Lower leg skin (tissue), 4 donors: ENCODE data around the gene FOXO4. TPM values are rescaled to one million over a fixed set of nuclear protein-coding genes. Genes with fewer than 3 reads are reported as not detected.

Experiments
- DNase-seq, 2 donors: peaks; one replicate each; pipeline ENCODE4 v3.0.0-alpha.2; 2019; ENCODE audit warnings: low spot score in 2 of 2
- H3K4me3 ChIP-seq: fragments of 200-600 bp; sonication (generic); 2 replicates; pipeline ENCODE4 v1.5.1; 2017; ENCODE audit warnings: mild to moderate bottlenecking, low read depth; ENCODE audit not compliant: poor library complexity, severe bottlenecking
- CTCF ChIP-seq, 3 donors: fragments of 450-650 bp; IDR thresholded peaks; one replicate each; pipeline ENCODE4 v1.5.1; 2016; ENCODE audit warnings: antibody characterized with exemption in 3 of 3, mild to moderate bottlenecking in 3 of 3, moderate library complexity in 2 of 3
- POLR2A ChIP-seq, 2 donors: fragments of 450-650 bp; IDR thresholded peaks; one replicate each; pipeline ENCODE4 v1.6.1; 2016 to 2017; ENCODE audit warnings: antibody characterized with exemption in 2 of 2, mild to moderate bottlenecking in 1 of 2, moderate library complexity in 1 of 2
- WGBS, 2 donors: methylation state at CpG; one replicate each; pipeline ENCODE4 v1.1.5; 2018; 5-methylcytosine and 5-hydroxymethylcytosine counted together
- intact Hi-C: fragments of 100-400 bp; cut with DNase I; formaldehyde crosslinking; loops from one replicate; pipeline ENCODE4 v1.15.0; 2023; ENCODE audit warnings: low total_unique reads
- total RNA-seq, 4 donors: library from RNA; depleted of rRNA; stranded (reverse); fragments of >200 nt; gene quantifications; one replicate each; pipeline ENCODE4 v1.1.0, GENCODE V29; 2016

The FOXO4 gene
- total RNA-seq, 4 donors from 2014 or later = 17.7 to 29.9 (median 23.3) TPM

GRCh38 chrX:71099736-71100135, 4.1 kb downstream of the FOXO4 start:
- TF ChIP-seq POLR2A (IDR thresholded peaks at IDR 0.05) (no peak), CTCF (IDR thresholded peaks at IDR 0.05) (no peak)
- intact Hi-C loops = loop anchor here (2.0 kb wide), 1 partner anchor 209 kb away; no protein-coding TSS in a partner anchor
- 62 to 80% methylated on average over 4 of the region's 4 CpGs for WGBS, 2 donors
- no peak overlapping the region for H3K4me3 ChIP-seq
- peak in 1 of 2 donors; percentile 18 for DNase-seq

DNA sequence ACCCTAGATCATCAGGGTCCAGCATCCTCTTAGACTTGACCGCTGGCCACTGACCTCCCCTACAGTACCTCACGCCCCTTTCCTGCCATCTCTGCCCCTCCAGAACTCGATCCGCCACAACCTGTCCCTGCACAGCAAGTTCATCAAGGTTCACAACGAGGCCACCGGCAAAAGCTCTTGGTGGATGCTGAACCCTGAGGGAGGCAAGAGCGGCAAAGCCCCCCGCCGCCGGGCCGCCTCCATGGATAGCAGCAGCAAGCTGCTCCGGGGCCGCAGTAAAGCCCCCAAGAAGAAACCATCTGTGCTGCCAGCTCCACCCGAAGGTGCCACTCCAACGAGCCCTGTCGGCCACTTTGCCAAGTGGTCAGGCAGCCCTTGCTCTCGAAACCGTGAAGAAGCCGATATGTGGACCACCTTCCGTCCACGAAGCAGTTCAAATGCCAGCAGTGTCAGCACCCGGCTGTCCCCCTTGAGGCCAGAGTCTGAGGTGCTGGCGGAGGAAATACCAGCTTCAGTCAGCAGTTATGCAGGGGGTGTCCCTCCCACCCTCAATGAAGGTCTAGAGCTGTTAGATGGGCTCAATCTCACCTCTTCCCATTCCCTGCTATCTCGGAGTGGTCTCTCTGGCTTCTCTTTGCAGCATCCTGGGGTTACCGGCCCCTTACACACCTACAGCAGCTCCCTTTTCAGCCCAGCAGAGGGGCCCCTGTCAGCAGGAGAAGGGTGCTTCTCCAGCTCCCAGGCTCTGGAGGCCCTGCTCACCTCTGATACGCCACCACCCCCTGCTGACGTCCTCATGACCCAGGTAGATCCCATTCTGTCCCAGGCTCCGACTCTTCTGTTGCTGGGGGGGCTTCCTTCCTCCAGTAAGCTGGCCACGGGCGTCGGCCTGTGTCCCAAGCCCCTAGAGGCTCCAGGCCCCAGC, 5.2 kb downstream of the FOXO4 start:
- no peak overlapping the region for H3K4me3 ChIP-seq
- no peak for DNase-seq
- WGBS, 2 donors = 71 to 76% methylated on average over 18 to 28 of the region's 31 CpGs
- no peak for TF ChIP-seq POLR2A (IDR thresholded peaks at IDR 0.05)
- TF ChIP-seq CTCF (IDR thresholded peaks at IDR 0.05) = no peak
- intact Hi-C loops = loop anchor here (2.0 kb wide), 1 partner anchor 208 kb away; no protein-coding TSS in a partner anchor

DNA sequence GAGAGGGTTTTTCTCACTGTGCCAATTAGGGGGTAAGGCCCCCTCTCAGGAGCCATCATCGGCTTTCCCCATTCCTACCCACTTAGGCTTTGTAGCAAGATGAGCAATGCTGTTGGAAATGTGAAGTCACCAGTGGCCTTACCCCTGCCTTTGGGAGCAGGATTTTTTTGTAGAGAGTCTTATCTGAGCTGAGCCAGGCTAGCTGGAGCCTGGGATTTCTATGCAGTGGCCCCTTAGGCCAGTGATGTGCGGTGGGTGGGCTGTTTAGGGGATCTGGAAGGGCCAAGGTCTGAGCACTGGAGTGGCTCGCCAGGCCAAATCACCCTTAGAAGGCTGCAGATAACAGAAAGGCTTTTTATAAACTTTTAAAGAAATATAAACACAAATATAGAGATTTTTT, 6.6 kb downstream of the FOXO4 start:
- WGBS, 2 donors = 60 to 71% methylated on average over 2 to 3 of the region's 3 CpGs
- no peak overlapping the region for H3K4me3 ChIP-seq
- no peak for TF ChIP-seq POLR2A (IDR thresholded peaks at IDR 0.05)
- TF ChIP-seq CTCF (IDR thresholded peaks at IDR 0.05) = no peak
- no peak for DNase-seq
- intact Hi-C loops = no loop called here

DNA sequence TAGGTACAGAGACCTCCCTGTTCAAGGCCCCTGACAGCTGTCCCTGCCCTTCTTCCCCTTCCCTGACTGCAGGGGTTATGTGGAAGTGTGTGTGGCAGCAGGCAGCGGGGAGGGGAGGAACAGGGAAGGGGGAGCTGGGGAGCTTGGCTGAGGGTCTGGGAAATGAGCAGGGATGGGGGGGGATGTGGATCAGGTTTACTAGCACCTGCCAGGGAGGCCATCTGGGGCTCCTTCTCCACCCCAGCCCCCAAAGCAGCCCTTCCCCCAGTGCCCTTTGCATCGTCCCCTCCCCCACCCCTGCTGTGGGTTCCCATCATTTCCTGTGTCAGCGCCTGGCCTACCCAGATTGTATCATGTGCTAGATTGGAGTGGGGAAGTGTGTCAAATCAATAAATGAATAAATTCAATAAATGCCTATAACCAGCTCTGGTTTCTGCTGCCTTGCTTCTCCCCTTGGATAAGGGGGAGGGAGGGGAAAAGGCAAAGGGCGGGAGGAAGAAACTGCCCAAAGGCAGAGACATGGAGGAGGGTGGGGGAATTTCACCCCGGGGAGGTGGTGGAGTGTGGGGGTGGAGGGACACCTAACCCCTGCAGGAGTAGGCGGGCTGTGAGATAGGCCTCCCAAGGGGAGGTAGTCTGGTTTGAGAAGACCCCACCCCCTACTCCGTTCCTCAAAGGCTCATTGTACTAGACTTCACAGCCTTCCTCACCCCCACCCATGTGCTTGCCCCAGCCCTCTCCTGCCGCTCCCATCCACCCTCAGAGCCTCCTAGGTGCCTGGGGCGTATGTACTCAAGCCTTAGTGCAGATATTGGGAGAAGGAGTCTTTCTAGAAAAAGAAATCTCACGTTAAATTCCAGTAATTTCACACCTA, 7.7 kb downstream of the FOXO4 start:
- intact Hi-C loops = no loop called here
- WGBS, 2 donors = 31 to 47% methylated on average over 8 to 10 of the region's 10 CpGs
- TF ChIP-seq POLR2A (IDR thresholded peaks at IDR 0.05) = no peak
- TF ChIP-seq CTCF (IDR thresholded peaks at IDR 0.05) = no peak

DNA sequence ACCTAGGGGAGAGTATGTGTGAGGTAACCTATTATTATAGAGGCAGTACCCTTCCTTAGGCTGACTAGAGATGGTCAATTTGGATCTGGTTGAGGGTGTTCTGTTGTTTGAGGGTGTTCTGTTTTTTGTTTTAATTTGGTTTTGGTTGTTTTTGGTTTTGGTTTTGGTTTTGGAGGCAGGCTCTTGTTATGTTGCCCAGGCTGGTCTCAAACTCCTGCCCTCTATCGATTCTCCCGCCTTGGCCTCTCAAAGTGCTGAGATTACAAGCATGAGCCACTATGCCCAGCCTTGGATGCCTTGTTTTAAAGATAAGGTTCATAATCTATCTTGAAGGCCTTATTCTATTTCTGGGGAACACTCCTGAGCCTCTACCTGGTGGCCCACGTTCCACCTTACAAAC, 10.0 kb downstream of the FOXO4 start:
- no peak for TF ChIP-seq POLR2A (IDR thresholded peaks at IDR 0.05)
- no peak for TF ChIP-seq CTCF (IDR thresholded peaks at IDR 0.05)
- 82 to 94% methylated on average over 3 of the region's 3 CpGs for WGBS, 2 donors
- intact Hi-C loops = no loop called here
- DNase-seq = no peak
- no peak overlapping the region for H3K4me3 ChIP-seq

More for the DNA sequence above, 7.7 kb downstream of the FOXO4 start:
- DNase-seq = no peak
- no peak overlapping the region for H3K4me3 ChIP-seq
